PC-9 (cell line): ENCODE measurements around the gene TMEM250. TPM values are rescaled to one million over a fixed set of nuclear protein-coding genes. Genes with fewer than 3 reads are reported as not detected.

Source experiments
- BruUV-seq: library from RNA; stranded (reverse); fragments of 400-500 nt; replicated peaks from 2 replicates; lab custom pipeline; 2021; lab: Mats Ljungman, UMichigan
- CTCF ChIA-PET: fragments of 300-600 bp; sonication (Branson Sonifier 250); formaldehyde crosslinking; loops from one replicate; lab custom pipeline; 2022; ENCODE audit warnings: antibody characterized with exemption; lab: Charles Lee
- POLR2A ChIA-PET: fragments of 300-600 bp; sonication (Branson Sonifier 250); formaldehyde crosslinking; loops from one replicate; lab custom pipeline; 2022; ENCODE audit warnings: antibody characterized with exemption; ENCODE audit not compliant: unreplicated experiment; lab: Charles Lee
- DNase-seq, 2 experiments: peaks; one replicate each; pipeline versions ENCODE4 v3.0.0 to v3.0.0-alpha.2; 2015 to 2022; ENCODE audit warnings: mixed read lengths in 1 of 2
- H2AFZ ChIP-seq: fragments of 200-600 bp; sonication (generic); 2 replicates; pipeline ENCODE4 v1.8.1; 2017; ENCODE audit warnings: antibody characterized with exemption
- H3F3A ChIP-seq: fragments of 200-600 bp; sonication (generic); 2 replicates; pipeline ENCODE4 v1.8.1; 2017; ENCODE audit warnings: antibody characterized with exemption, mild to moderate bottlenecking, low read depth; ENCODE audit not compliant: insufficient read depth
- H3K27ac ChIP-seq: fragments of 200-600 bp; sonication (generic); 2 replicates; pipeline ENCODE4 v1.6.1; 2016; ENCODE audit warnings: mixed run types
- H3K27me3 ChIP-seq: fragments of 200-600 bp; sonication (generic); 2 replicates; pipeline ENCODE4 v1.6.1; 2016; ENCODE audit warnings: low read depth, mixed run types; ENCODE audit not compliant: insufficient read depth
- H3K36me3 ChIP-seq: fragments of 200-600 bp; sonication (generic); 2 replicates; pipeline ENCODE4 v1.6.1; 2016; ENCODE audit warnings: low read depth, mixed run types
- H3K4me1 ChIP-seq: fragments of 200-600 bp; sonication (generic); replicated peaks from 2 replicates; pipeline ENCODE4 v1.6.1; 2016; ENCODE audit warnings: mixed run types; ENCODE audit not compliant: insufficient read depth
- H3K4me2 ChIP-seq: fragments of 200-600 bp; sonication (generic); 2 replicates; pipeline ENCODE4 v1.6.1; 2017; ENCODE audit warnings: mixed run types
- H3K4me3 ChIP-seq: fragments of 200-600 bp; sonication (generic); 2 replicates; pipeline ENCODE4 v1.6.1; 2016; ENCODE audit warnings: mixed run types
- H3K79me2 ChIP-seq: fragments of 200-600 bp; sonication (generic); 2 replicates; pipeline ENCODE4 v1.6.1; 2017; ENCODE audit warnings: low read depth, mixed run types
- H3K9me2 ChIP-seq: fragments of 200-600 bp; sonication (generic); 2 replicates; pipeline ENCODE4 v1.8.1; 2017; ENCODE audit warnings: mild to moderate bottlenecking; ENCODE audit not compliant: insufficient read depth
- H3K9me3 ChIP-seq: fragments of 200-600 bp; sonication (generic); 2 replicates; pipeline ENCODE4 v1.8.1; 2016; ENCODE audit warnings: low read depth; ENCODE audit not compliant: insufficient read depth
- H4K20me1 ChIP-seq: fragments of 200-600 bp; sonication (generic); 2 replicates; pipeline ENCODE4 v1.8.1; 2017; ENCODE audit not compliant: insufficient read depth
- EZH2 ChIP-seq: fragments of 200-600 bp; sonication (generic); IDR thresholded peaks from 2 replicates; pipeline ENCODE4 v1.8.0; 2017; ENCODE audit warnings: antibody characterized with exemption, low read depth
- intact Hi-C: fragments of 100-400 bp; cut with micrococcal nuclease; formaldehyde crosslinking; loops from one replicate; pipeline ENCODE4 v1.10.0; 2022; ENCODE audit not compliant: unreplicated experiment
- total RNA-seq: library from RNA; stranded (reverse); gene quantifications from 2 replicates; pipeline ENCODE4 v1.2.3, GENCODE V29; 2021
- TF ChIP-seq, protein P1 (sequence below): fragments of 200-600 bp; sonication (generic); conservative IDR thresholded peaks from 2 replicates; pipeline ENCODE4 v1.6.1; 2017; ENCODE audit warnings: mixed run types, antibody characterized with exemption, mild to moderate bottlenecking, moderate library complexity

The TMEM250 gene
- total RNA-seq, 1 experiment from 2014 or later, result 73.8 TPM

- H3K9me2 ChIP-seq, result no peaks in the 10 kb centered on the region
- intact Hi-C loops, result loop anchor here (2.0 to 5.0 kb wide), 4 partner anchors 42 to 363 kb away; partner anchors contain the start of gene SEC16A
- TSS peak; percentile 88 for BruUV-seq
- peaks cover 1% of the 10 kb centered on the region; the same call in 1 of the 2 replicates for H3K27me3 ChIP-seq
- peaks cover 14% of the 10 kb centered on the region for H4K20me1 ChIP-seq
- H2AFZ ChIP-seq, result peak overlapping the region; percentile 72
- no peaks in the 10 kb centered on the region for H3K9me3 ChIP-seq
- peaks cover 9% of the 10 kb centered on the region; the same call in 1 of the 2 replicates for H3F3A ChIP-seq
- peaks cover 31% of the 10 kb centered on the region for H3K79me2 ChIP-seq
- no peaks in the 10 kb centered on the region for H3K36me3 ChIP-seq
- peak in 1 of 2 experiments; percentile 68 for DNase-seq
- TF ChIP-seq, protein P1, sequence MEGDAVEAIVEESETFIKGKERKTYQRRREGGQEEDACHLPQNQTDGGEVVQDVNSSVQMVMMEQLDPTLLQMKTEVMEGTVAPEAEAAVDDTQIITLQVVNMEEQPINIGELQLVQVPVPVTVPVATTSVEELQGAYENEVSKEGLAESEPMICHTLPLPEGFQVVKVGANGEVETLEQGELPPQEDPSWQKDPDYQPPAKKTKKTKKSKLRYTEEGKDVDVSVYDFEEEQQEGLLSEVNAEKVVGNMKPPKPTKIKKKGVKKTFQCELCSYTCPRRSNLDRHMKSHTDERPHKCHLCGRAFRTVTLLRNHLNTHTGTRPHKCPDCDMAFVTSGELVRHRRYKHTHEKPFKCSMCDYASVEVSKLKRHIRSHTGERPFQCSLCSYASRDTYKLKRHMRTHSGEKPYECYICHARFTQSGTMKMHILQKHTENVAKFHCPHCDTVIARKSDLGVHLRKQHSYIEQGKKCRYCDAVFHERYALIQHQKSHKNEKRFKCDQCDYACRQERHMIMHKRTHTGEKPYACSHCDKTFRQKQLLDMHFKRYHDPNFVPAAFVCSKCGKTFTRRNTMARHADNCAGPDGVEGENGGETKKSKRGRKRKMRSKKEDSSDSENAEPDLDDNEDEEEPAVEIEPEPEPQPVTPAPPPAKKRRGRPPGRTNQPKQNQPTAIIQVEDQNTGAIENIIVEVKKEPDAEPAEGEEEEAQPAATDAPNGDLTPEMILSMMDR, result no peak
- TF ChIP-seq EZH2, result no peak
- ChIA-PET CTCF (no interaction called here), POLR2A (interaction anchor here (0.7 to 0.9 kb wide), 2 partner anchors 14 to 212 kb away, joined by 4 read pairs; partner anchors contain the start of gene CAMSAP1)
- H3K27ac ChIP-seq, result peak overlapping the region; percentile 39
- peak overlapping the region; percentile 99 for H3K4me2 ChIP-seq
- H3K4me3 ChIP-seq, result peak overlapping the region; percentile 93
- 0 out of 2 replicates have a peak, but pooled peaks cover 12% of the 10 kb centered on the region for H3K4me1 ChIP-seq
Observed at GRCh38 chr9:136119061-136119882, 597 bp upstream of the TMEM250 start.

DNA sequence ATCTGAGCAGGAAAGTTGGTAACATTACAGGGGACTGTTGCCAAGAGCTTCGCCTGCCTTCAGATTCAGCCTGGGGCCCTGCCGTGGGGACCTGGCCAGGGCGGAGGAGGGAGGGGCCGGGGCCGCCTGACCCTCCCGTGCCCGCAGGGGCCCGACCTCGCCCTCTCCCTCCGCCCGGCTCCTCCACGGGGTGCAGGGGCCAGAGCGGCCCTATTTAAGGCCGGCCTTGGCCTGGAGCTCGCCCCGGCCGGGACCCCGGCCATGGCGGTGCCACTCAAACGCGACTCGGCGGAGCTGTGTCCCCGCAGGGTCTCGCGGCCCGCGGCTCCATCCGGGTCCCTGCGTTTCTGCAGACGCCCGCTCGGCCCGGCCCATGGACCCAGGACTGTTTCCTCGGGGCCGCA is 757 bp downstream of the TMEM250 start:
- peaks cover 14% of the 10 kb centered on the region for H4K20me1 ChIP-seq
- CTCF ChIA-PET, result interaction anchor here (0.6 kb wide), 1 partner anchor 24 kb away, joined by 7 read pairs; no protein-coding TSS in a partner anchor
- peak overlapping the region; percentile 93 for H3K4me3 ChIP-seq
- H2AFZ ChIP-seq, result peak overlapping the region; percentile 79
- H3K4me2 ChIP-seq, result peak overlapping the region; percentile 99
- H3K9me2 ChIP-seq, result no peaks in the 10 kb centered on the region
- peaks cover 31% of the 10 kb centered on the region for H3K79me2 ChIP-seq
- H3K27ac ChIP-seq, result peak overlapping the region; percentile 49
- no peaks in the 10 kb centered on the region; the same call in 1 of the 2 replicates for H3K36me3 ChIP-seq
- H3K27me3 ChIP-seq, result no peaks in the 10 kb centered on the region
- TF ChIP-seq, protein P1, result no peak
- TF ChIP-seq EZH2, result no peak
- H3F3A ChIP-seq, result peaks cover 22% of the 10 kb centered on the region; the same call in 1 of the 2 replicates
- POLR2A ChIA-PET, result interaction anchor here (0.6 to 0.7 kb wide), 2 partner anchors 8 to 366 kb away, joined by 4 read pairs; no protein-coding TSS in a partner anchor
- H3K4me1 ChIP-seq, result 0 out of 2 replicates have a peak, but pooled peaks cover 12% of the 10 kb centered on the region
- BruUV-seq, result no TSS peak
- intact Hi-C loops, result loop anchor here (2.0 to 5.0 kb wide), 4 partner anchors 41 to 364 kb away; partner anchors contain the start of gene SEC16A
- DNase-seq, result peak in 1 of 2 experiments; percentile 63
- no peaks in the 10 kb centered on the region for H3K9me3 ChIP-seq

- Histone ChIP-seq H3K9me2 (no peaks in the 10 kb centered on the region), H3F3A (peaks cover 25% of the 10 kb centered on the region; the same call in 1 of the 2 replicates), H3K27ac (peak overlapping the region; percentile 49), H4K20me1 (peaks cover 14% of the 10 kb centered on the region), H3K9me3 (no peaks in the 10 kb centered on the region), H2AFZ (peak overlapping the region; percentile 79), H3K4me1 (0 out of 2 replicates have a peak, but pooled peaks cover 12% of the 10 kb centered on the region), H3K4me2 (peak overlapping the region; percentile 99), H3K36me3 (no peaks in the 10 kb centered on the region; the same call in 1 of the 2 replicates), H3K4me3 (peak overlapping the region; percentile 93), H3K27me3 (no peaks in the 10 kb centered on the region), H3K79me2 (peaks cover 31% of the 10 kb centered on the region)
- POLR2A ChIA-PET, result interaction anchor here (0.7 kb wide), 1 partner anchor 8 kb away, joined by 4 read pairs; no protein-coding TSS in a partner anchor
- intact Hi-C loops, result loop anchor here (5.0 kb wide), 3 partner anchors 40 to 365 kb away; partner anchors contain the start of gene SEC16A
- TF ChIP-seq EZH2, result no peak
- TF ChIP-seq, protein P1, result no peak
- TSS peak; percentile 14 for BruUV-seq
- no peak for DNase-seq
- CTCF ChIA-PET, result no interaction called here
Observed at GRCh38 chr9:136117291-136117915, 1.3 kb downstream of the TMEM250 start.
